Measurements from ENCODE around the gene KRT37. TPM values are rescaled to one million over a fixed set of nuclear protein-coding genes. Genes with fewer than 3 reads are reported as not detected.
A peak's percentile ranks its signal among the peaks of the same experiment; 100 is the strongest.

The KRT37 gene
- total and polyA plus RNA-seq, 9 of the 15 experiments (the other 6 are each of a cell fraction or from before 2014, with no cell fraction given) = not detected

- Histone ChIP-seq H3K4me3 (no peak overlapping the region), H3K9me1 (ENCODE audit: control insufficient read depth, insufficient read depth, low read length) (no peaks in the 10 kb centered on the region), H3K79me2 (ENCODE audit: control insufficient read depth, insufficient read depth, low read length) (no peaks in the 10 kb centered on the region), H3K9me3 (replicated peaks; ENCODE audit: control insufficient read depth, insufficient read depth, low read depth, low read length) (no peaks in the 10 kb centered on the region), H3K27ac (ENCODE audit: extremely low read depth, low read depth, low read length) (no peak overlapping the region), H3K4me2 (ENCODE audit: insufficient read depth, low read length) (no peak overlapping the region), H3K36me3 (ENCODE audit: control insufficient read depth, insufficient read depth, low read length) (no peaks in the 10 kb centered on the region), H4K20me1 (replicated peaks; ENCODE audit: control insufficient read depth, insufficient read depth, low read length) (no peaks in the 10 kb centered on the region), H2AFZ (ENCODE audit: low read depth, low read length) (no peak overlapping the region), H3K4me1 (replicated peaks in 1 of 2; ENCODE audit: control insufficient read depth in 2 of 2, insufficient read depth in 2 of 2, low read length in 2 of 2) (no peaks in the 10 kb centered on the region), H3K27me3 (ENCODE audit: control insufficient read depth in 2 of 2, insufficient read depth in 2 of 2, low read length in 2 of 2) (peaks cover 16 to 37% of the 10 kb centered on the region in 2 experiments; a peak in 4 of 5 replicates), H3K9ac (ENCODE audit: insufficient read depth in 1 of 2, low read depth in 2 of 2, low read length in 2 of 2) (no peak overlapping the region)
- ChIA-PET POLR2A (interaction anchor here (0.8 to 1.9 kb wide), 3 partner anchors 9 to 13 kb away, joined by 3 to 8 read pairs (median 5); no protein-coding TSS in a partner anchor), CTCF (ENCODE audit: low intra/inter-chr PET ratio) (no interaction called here)
- no TSS peak for BruUV-seq (replicated peaks)
- FAIRE-seq = no peak
- no peak for TF ChIP-seq ZNF449 (CRISPR knock-in tag; IDR thresholded peaks at IDR 0.05)
- no peak for DNase-seq (ENCODE audit: extremely low read depth in 1 of 4, low spot score in 3 of 4)
- in situ Hi-C loops (cut with MboI) (no loop called here), intact Hi-C loops (cut with micrococcal nuclease) (no loop called here)
- WGBS (ENCODE audit: insufficient coverage, low coverage, missing lambda C conversion rate) = 5% methylated on average over 5 of the region's 6 CpGs
- no peak for ATAC-seq
Measured at GRCh38 chr17:41417127-41417526, 7.3 kb downstream of the KRT37 start.

GRCh38 chr17:41416479-41416878, 7.9 kb downstream of the KRT37 start:
- CTCF ChIA-PET (ENCODE audit: low intra/inter-chr PET ratio) = no interaction called here

More at GRCh38 chr17:41416479-41416878, 7.9 kb downstream of the KRT37 start:
- ATAC-seq (no peak), FAIRE-seq (no peak), DNase-seq (ENCODE audit: extremely low read depth in 1 of 4, low spot score in 3 of 4) (no peak)
- Histone ChIP-seq H3K79me2 (ENCODE audit: control insufficient read depth, insufficient read depth, low read length) (no peaks in the 10 kb centered on the region), H3K27me3 (ENCODE audit: control insufficient read depth in 2 of 2, insufficient read depth in 2 of 2, low read length in 2 of 2) (peaks cover 18 to 34% of the 10 kb centered on the region in 2 experiments; a peak in 3 of 5 replicates), H3K4me2 (ENCODE audit: insufficient read depth, low read length) (no peak overlapping the region), H3K9me1 (ENCODE audit: control insufficient read depth, insufficient read depth, low read length) (no peaks in the 10 kb centered on the region), H3K4me3 (no peak overlapping the region), H3K36me3 (ENCODE audit: control insufficient read depth, insufficient read depth, low read length) (no peaks in the 10 kb centered on the region), H3K27ac (ENCODE audit: extremely low read depth, low read depth, low read length) (no peak overlapping the region), H3K9me3 (replicated peaks; ENCODE audit: control insufficient read depth, insufficient read depth, low read depth, low read length) (no peaks in the 10 kb centered on the region), H3K9ac (ENCODE audit: insufficient read depth in 1 of 2, low read depth in 2 of 2, low read length in 2 of 2) (no peak overlapping the region), H3K4me1 (replicated peaks in 1 of 2; ENCODE audit: control insufficient read depth in 2 of 2, insufficient read depth in 2 of 2, low read length in 2 of 2) (no peaks in the 10 kb centered on the region), H4K20me1 (replicated peaks; ENCODE audit: control insufficient read depth, insufficient read depth, low read length) (no peaks in the 10 kb centered on the region), H2AFZ (ENCODE audit: low read depth, low read length) (no peak overlapping the region)
- in situ Hi-C loops (cut with MboI) = no loop called here
- intact Hi-C loops (cut with micrococcal nuclease) = no loop called here
- POLR2A ChIA-PET = interaction anchor here (1.4 to 1.9 kb wide), 3 partner anchors 8 to 13 kb away, joined by 4 to 8 read pairs (median 5); no protein-coding TSS in a partner anchor
- TF ChIP-seq ZNF280A (IDR thresholded peaks at IDR 0.05; ENCODE audit: low read depth, partially characterized antibody) (no peak), RFX1 (IDR thresholded peaks at IDR 0.05) (0 out of 2 replicates have a peak, but pooled peaks have one; percentile 6)
- BruUV-seq (replicated peaks) = no TSS peak
- WGBS (ENCODE audit: insufficient coverage, low coverage, missing lambda C conversion rate) = 0% methylated on average over 5 of the region's 5 CpGs

Data from K562 (cell line).